Stimulated activated CD8-positive, alpha-beta memory T cell treated with anti-CD3 and anti-CD28 coated beads, Interleukin-15, amount 100 ng/mL, for 1 hour (primary cell): Measurements from ENCODE around the gene CREBRF.
"Not testable (repeated sequence)": the region's sequence is repeated elsewhere in the genome, so short reads cannot be mapped to it uniquely, and the experiment has no call there.

Experiments
- DNase-seq: peaks from one replicate; pipeline ENCODE4 v3.0.0-alpha.2; 2020; ENCODE audit warnings: low read depth

Gene CREBRF

DNA sequence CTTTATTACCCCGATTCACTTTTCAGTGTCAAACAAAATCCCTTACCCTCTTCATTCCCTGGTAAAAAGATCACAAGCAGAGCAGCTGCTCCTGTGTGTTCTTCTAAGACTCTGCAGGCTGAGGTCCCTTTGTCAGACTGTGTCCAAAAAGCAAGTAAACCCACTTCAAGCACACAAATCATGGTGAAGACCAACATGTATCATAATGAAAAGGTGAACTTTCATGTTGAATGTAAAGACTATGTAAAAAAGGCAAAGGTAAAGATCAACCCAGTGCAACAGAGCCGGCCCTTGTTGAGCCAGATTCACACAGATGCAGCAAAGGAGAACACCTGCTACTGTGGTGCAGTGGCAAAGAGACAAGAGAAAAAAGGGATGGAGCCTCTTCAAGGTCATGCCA is 34.5 kb downstream of the CREBRF start:
- DNase-seq = no peak

DNA sequence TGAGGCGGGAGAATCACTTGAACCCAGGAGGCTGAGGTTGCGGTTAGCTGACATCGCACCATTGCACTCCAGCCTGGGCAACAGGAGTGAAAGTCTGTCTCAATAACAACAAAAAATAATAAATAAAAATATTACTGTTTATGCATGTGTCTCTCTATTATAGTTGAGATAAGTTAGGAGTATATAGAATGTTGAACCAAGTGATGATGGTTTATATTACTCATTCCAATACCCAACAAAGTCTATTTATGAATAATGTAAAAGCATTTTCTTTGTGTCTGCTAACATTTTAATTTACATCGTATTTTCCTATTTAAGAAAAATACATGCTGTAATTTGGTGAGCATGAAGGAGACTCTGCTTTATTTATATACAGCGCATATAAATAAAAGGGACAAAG is 35.8 kb downstream of the CREBRF start:
- no peak for DNase-seq

DNA sequence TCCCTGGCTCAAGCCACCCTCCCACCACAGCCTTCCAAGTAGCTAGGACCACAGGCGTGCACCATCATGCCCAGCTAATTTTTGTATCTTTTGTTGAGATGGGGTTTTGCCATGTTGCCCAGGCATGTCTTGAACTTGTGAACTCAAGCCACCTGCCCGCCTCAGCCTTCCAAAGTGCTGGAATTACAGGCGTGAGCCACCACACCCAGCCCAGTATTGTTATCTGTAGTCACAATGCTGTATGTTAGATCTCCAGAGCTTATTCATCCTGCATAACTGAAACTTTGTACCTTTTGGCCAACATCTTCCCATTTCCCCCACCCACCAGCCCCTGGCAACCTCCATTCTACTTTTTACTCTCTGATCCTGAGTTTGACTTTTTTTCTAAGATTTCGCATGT is 37.5 kb downstream of the CREBRF start:
- no peak for DNase-seq

DNA sequence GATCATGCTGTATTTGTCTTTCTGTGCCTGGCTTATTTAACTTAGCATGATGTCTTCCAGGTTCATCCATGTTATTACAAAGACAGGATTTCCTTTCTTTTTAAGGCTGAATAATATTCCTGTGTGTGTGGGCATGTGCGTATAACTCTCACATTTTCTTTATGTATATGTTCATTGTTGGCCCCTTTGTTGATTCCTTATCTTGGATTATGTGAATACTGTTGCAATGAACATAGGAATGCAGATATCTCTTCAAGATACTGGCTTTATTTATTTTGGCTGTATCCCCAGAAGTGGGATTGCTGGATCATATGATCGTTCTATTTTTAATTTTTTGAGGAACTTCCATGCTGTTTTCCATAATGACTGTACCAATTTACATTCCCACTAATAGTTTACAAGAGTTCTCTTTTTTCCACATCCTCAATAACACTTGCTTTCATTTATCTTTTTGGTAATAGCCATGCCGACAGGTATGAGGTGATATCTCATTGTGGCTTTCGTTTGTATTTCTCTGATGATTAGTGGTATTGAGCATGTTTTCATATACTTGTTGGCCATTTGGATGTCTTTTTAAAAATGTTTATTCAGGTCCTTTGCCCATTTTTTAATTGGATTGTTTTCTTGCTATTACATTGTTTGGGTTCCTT is 38.0 kb downstream of the CREBRF start:
- DNase-seq = no peak

DNA sequence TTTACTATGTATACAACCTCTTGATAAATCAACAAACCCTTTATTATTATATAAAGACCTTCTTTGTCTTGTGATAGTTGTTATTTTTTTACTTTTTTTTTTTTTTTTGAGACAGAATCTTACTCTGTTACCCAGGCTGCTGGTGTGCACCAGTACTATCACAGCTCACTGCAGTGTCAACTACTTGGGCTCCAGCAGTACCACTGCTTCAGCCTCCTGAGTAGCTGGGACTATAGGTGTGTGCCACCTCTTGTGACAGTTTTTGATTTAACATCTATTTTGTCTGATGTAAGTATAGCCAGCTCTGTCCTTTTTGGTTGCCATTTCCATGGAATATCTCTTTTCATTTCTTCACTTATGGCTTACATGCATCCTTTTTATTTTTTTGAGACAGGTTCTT is 42.6 kb downstream of the CREBRF start:
- DNase-seq = no peak

DNA sequence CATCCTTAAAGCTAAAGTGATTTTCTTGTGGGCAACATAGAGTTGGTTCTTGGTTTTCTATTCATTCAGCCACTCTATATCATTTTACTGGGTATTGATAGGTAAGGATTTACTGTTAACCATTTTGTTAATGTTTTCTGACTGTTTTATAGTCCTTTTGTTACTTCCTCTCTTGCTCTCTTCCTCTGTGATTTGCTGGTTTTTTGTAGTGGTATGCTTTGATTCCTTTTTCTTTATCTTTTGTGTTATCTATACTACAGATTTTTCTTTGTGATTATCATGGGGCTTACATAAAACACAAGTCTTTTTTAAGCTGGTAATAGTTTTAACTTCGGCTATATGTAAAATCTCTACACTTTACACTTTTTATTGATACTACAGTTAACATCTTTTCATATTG is 43.3 kb downstream of the CREBRF start:
- no peak for DNase-seq

DNA sequence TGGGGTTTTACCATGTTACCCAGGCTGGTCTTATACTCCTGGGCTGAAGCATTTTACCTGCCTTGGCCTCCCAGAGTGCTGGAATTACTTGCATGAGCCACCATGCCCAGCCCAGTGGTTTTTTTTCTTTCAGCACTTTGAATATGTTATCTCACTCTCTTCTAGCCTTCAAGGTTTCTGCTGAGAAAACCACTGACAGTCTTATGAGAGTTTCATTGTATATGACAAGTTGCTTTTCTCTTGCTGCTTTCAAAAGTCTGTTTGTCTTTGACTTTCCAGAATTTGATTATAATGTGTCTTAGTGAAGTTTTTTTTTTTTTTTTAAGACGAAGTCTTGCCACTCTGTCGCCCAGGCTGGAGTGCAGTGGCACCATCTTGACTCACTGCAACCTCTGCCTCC is 45.1 kb downstream of the CREBRF start:
- no peak for DNase-seq

DNA sequence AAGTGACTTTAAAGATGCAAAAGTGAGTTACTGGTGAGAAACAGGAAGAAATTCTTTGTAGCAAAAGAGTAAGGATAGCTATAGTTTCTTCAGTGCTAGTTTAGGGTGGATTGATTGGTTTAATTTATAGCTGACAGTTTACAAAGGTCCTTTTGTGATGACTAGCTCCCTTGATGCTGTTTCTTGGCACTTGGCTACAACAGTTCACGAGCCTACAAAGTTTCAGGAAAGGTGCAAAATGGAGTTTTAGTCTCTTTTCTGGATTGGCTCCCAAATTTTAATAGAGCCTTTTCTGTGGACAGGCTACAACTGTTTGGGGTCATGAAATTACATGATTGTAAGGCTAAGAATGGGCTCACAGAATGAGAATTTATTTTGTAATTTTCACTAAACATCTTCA is 47.3 kb downstream of the CREBRF start:
- DNase-seq = no peak

DNA sequence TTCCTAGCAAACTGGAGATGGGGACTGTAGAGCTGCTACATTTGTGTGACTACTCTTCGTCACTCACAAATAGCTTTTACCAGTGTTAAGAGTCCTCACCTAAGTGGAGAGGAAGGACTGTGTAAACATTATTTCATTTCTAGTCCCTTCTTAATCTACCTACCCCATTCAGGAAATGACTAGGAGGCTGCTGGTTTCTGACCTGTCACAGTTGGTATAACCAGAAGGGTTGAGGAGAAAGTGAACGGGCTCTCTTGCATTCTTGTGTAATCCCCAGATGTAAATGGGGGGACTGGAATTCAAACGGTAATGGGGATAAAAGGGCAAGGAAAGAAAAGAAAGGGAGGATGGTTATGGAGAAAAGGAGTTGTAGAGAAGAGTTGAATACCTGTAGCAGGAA is 52.8 kb downstream of the CREBRF start:
- DNase-seq = no peak

DNA sequence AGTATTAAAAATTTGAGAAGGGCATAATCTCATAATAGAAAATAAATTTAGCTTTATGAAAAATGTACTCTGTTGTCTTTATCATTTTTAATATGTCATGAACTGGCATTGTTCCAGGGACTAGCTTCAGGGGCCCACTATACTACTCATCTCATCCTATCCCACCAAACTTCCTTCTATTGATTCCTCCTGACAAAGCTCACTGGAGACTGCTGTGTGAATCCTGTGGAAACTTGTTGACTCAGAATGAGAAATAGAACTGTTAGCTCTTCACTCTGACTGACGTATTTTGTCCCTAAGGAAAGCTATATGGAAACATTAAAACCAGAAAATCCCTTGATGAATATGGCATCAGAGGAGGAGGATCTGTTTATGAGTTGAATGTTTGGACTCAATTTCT is 58.4 kb downstream of the CREBRF start:
- no peak for DNase-seq

DNA sequence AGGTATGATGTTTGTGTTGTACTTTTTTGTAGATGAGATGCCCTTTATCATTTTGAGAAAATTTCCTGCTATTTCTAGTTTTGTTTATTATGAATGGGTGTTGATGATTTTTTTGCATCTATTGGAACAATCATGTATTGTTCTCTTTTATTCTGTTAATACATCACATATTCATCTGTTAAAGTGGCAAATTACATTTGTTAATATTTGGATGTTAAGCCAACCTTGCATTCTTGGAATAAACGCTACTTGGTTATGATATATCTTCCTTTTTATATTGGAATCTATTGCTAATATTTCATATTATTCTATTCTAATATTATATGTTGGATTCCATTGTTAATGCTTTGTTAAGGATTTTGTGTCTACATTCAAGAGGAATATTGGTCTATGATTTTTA is 63.6 kb downstream of the CREBRF start:
- no peak for DNase-seq

DNA sequence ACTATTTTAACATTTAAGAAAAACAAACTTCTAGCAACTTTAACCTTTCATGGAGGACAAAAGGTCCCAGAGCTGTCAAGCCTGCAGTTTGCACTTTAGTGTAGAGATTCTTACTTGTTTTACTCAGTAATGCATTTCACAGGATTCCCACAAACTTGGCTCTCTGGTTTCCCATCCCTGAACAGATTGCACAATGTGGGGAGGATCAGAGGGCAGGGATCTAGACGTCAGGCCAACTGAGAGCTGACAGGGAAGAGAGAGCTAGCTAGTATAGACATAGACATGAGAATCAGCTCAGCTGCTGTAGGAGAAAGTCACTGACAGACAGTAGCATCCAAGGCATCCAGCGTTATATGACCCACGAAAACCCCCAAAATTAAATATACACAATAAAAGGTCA is 67.3 kb downstream of the CREBRF start:
- DNase-seq = no peak

DNA sequence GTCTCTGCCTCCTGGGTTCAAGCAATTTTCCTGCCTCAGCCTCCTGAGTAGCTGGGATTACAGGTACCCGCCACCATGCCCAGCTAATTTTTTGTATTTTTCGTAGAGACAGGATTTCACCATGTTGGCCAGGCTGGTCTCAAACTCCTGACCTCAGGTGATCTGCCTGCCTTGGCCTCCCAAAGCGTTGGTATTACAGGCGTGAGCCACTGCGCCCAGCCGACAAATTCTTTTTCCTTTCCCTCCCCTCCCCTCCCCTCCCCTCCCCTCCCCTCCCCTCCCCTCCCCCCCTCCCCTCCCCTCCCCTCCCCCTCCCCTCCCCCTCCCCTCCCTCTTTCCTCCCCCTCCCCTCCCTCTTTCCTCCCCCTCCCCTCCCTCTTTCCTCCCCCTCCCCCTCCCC is 76.0 kb downstream of the CREBRF start:
- not testable (repeated sequence) for DNase-seq

DNA sequence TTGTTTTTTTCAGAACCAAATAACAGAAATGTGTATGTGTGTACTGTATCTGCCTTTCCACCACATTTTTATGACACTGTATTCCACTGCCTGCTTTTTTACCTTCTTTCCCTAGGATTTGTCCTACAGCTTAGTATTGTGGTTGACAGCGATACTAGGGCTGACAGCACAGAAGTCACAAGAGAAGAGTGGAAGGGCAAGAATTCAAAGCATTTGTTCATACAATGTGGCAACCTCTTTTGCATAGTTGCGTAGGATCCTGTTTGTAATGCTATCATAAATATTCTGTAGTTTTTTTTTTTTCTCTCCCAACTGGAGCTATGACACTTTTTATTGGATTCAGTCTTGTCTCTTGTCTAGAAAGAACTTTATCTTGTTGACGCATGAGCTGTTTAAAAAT is 82.6 kb downstream of the CREBRF start:
- DNase-seq = no peak

DNA sequence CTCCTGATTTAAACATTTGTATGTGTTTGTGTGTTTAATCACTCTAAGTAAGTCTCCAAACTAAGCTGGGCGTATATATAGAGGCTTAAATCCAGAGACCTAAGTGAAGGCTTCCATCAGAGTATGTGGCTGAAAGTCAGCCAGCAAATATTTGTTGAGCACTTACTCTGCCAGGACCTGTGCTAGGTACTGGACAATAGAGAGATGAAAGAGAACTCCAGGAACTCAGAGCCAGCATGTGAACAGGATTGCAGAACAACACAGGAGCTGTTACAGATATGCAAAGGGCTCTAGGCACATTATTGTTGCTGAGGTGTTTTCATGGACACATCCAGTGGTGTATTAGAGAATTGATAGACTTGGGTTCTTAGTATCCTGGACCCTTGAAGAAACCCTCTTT is 83.5 kb downstream of the CREBRF start:
- no peak for DNase-seq

DNA sequence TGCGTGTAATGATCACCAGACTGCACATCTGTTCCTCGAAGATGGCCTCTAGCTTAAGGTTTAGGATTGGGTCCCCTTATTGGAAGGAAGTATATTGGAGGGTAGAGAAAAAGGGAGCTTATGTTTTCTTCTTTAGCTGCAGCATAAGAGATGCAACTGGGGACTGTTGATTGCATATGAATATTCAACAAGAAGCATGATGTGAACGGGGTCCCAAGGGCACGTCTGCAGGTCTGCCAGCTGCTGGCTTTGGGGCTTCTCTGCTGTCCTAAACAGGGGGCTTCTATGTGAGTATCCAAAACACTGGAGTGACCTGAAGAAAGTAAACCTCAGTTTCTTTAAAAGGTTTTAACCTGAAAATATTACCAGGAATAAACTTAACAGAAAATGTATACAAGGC is 84.6 kb downstream of the CREBRF start:
- no peak for DNase-seq

DNA sequence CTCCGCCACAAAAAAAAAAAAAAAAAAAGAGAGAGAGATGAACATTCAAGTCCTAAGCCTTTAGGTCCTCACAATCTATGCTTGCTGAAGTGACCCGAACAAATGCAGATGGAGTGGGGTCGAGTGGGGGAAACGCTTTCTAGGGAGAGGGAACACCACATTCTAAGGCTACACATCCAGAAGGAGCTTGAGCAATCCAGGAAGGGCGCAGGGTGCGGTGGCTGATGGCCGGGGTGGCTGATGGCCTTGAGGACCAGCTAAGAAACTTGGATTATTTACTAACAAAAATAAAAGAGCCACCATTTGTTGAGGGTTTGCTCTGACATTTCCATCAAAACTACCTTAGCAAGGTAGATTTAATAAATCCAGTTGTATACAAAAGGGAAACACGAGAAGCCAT is 87.4 kb downstream of the CREBRF start:
- no peak for DNase-seq

DNA sequence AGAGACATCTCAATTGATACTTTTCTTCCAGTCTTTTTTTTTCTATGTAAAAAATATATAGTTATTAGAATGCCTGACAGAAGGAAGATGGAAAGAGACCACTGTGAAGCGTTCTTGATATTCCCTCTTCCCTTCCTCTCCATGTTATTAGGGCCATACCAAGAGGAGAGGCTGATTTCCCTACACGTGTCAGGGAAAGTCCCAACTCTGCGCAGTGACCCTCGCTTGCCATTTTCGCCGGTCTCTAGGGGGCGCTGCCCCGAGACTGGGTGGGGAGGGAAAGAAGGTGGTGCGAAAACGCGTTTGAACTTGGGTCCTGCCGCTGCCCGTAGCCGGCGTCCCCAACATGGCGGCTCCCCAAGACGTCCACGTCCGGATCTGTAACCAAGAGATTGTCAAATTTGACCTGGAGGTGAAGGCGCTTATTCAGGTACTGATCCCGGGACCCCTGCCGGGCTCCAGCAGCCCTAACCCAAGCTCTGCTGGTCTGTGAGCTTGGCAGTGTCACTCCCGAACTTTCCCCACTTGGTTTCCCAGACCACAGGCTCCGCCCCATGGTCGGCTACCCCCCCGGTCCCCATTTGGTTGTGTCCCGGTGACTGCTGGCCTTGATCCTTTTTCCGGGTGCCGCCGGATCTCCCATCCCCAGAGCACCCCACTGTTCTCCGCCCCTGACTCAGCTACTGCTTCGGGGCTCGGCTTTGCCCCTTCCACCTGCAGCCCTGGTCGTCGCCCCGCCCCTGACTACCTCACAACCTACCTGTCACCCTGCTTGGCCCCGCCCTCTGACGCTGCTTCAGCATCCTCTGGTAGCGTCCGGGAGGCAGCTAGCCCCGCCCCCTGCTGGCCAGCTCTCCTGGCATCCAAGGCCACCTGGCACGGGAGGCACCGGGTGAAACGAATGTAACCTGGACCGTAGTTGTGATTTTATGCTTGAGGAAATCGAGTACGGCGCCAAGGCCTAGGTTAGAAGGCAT is 88.3 kb downstream of the CREBRF start, which contains the start of gene BNIP1:
BNIP1 (plus strand) TSS at position 332 of the 977 bp plus-strand sequence; CDS start at position 347, 15 bp downstream.
- DNase-seq = peak; percentile 98

DNA sequence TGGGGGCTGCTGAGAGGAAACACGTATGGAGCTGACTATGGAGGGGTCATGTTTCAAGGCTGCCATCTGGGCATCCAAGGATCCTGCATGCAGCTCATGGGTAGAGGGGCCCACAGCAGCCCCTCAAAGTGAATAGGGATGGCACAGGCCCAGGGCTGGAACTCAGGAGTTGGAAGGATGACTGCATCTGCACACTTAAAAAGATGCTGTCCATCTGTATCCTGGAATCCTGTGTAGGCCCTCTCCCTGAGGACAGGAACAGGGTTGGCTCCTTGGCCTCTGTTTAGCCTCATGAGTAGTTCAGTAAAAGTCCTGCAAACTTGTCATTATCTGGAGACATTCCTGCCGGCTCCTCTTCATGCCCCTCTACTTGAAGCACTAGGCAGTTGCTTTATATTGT is 92.2 kb downstream of the CREBRF start:
- DNase-seq = no peak

DNA sequence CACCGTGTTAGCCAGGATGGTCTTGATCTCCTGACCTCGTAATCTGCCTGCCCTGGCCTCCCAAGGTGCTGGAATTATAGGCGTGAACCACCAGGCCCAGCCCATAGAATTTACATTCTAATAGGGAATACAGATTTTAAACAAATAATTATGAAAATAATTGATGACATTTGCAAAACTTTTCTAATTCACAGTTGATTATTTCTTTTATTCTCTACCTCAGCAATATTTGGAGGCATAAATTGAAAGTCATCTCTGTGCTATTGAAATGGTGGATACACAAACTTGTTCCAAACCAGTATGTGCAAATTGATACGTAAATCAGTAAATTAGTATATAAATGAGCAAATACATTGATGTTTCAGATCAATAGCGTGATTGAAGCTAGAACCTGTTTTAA is 96.4 kb downstream of the CREBRF start:
- DNase-seq = no peak

DNA sequence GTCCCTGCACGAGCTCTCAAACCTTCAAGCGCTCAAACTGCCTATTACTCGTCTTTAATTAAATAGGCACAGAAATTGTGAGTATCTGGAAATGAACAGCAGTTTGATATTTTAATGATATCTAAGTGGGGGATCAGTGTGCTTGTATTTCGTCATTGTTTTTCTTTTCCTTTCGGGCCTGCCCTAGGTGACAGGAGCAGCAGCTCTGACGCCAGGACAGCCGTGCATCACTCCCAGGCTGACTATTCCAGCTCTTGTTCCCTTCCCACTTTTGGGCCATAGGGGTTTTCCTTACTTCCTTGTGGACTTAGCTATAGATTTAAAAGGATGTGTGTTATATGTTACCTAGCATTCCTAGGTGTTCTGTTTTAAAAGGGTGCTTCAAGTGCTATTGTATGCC is 97.7 kb downstream of the CREBRF start:
- DNase-seq = no peak

DNA sequence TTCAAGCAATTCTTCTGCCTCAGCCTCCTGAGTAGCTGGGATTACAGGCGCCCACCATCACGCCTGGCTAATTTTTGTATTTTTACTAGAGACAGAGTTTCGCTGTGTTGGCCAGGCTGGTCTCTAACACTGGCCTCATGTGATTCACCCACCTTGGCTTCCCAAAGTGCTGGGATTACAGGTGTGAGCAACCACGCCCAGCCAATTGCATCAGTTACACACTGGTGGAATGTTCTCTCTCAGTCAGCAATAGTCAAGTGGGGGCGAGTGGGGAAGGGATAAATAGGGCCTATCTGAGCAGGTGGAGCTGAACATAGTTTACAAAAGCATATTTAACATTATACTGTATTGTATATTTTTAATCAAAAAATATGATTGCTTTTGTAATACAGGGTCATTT is 98.5 kb downstream of the CREBRF start:
- not testable (repeated sequence) for DNase-seq

DNA sequence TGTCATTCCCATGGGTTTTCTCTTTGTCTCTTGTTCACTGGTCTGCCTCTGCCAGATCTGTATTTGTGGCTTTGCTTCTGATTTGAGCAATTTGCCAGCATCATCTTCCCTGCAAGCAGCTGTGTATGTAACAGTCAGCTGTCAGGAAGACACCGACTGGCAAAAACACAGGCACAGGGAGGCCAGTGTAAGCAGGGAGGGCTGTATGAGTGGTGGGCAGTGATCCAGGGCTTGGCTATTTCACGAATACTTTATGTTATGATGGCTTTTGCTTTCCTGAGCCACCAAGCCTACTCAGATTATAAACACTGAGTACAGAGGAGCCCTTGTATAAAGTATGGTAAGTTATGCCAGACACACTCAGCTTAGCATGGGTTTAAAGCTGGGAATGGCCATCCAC is 99.8 kb downstream of the CREBRF start:
- DNase-seq = no peak

DNA sequence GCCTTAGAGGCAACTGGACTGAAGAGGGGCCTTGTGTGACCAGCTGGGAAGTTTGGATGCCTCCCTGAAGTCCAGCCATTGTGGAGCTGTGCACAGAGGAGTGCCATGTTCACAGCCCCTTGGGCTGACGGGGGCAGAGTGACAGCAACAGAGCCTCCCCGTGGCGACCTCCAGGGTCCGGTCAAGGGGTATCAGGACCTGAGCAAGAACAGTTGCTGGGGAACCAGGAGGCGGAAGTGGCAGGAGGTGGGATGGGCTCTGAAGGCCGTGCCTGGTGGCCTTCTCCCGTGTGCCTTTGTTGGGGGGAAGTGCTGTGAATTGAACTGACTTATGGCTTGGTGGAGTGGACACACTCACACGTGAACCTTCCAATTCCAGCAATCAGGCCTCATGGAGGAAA is 102.2 kb downstream of the CREBRF start:
- DNase-seq = no peak
